Heart right ventricle (tissue), 16 donors: ENCODE measurements around the gene SLC12A4. TPM values are rescaled to one million over a fixed set of nuclear protein-coding genes. Genes with fewer than 3 reads are reported as not detected.

Source experiments
- ATAC-seq, 8 donors: fragments of 200-7000 bp; cut with Tn5 transposase; one replicate each; pipeline ENCODE4 v1.9.1; 2020; ENCODE audit warnings: mild to moderate bottlenecking in 8 of 8, moderate library complexity in 8 of 8, moderate number of reproducible peaks in 1 of 8
- DNase-seq, 2 donors: peaks; one replicate each; pipeline ENCODE4 v3.0.0-alpha.2; 2020
- H3K27ac ChIP-seq, 10 donors: fragments of 200-600 bp; sonication (generic) in 2 of 10; one replicate each; pipeline versions ENCODE4 v1.5.0 to v1.8.0; 2020 to 2022; ENCODE audit warnings: mild to moderate bottlenecking in 3 of 10
- H3K27me3 ChIP-seq, 7 donors: fragments of 200-600 bp; one replicate each; pipeline ENCODE4 v1.8.0; 2021 to 2022; ENCODE audit warnings: mild to moderate bottlenecking in 2 of 7
- H3K36me3 ChIP-seq, 9 donors: fragments of 200-600 bp; sonication (generic) in 1 of 9; one replicate each; pipeline versions ENCODE4 v1.5.0 to v1.8.0; 2020 to 2022; ENCODE audit warnings: mild to moderate bottlenecking in 2 of 9
- H3K4me1 ChIP-seq, 9 donors: fragments of 200-600 bp; sonication (generic) in 1 of 9; one replicate each; pipeline versions ENCODE4 v1.5.0 to v1.8.0; 2020 to 2022; ENCODE audit warnings: mild to moderate bottlenecking in 4 of 9
- H3K4me3 ChIP-seq, 10 donors: fragments of 200-600 bp; sonication (generic) in 2 of 10; one replicate each; pipeline versions ENCODE4 v1.5.0 to v1.8.0; 2020 to 2022; ENCODE audit warnings: mild to moderate bottlenecking in 7 of 10, moderate library complexity in 2 of 10
- H3K9me3 ChIP-seq, 11 donors: fragments of 200-600 bp in 10 of 11; sonication (generic) in 2 of 11; one replicate each; pipeline versions ENCODE4 v1.5.0 to v1.8.0; 2013 to 2022; ENCODE audit warnings: mild to moderate bottlenecking in 2 of 11, control low read depth in 1 of 11, moderate library complexity in 1 of 11
- CTCF ChIP-seq, 9 donors: fragments of 200-600 bp; sonication (generic) in 2 of 9; IDR thresholded peaks; one replicate each; pipeline versions ENCODE4 v1.5.0 to v1.8.0; 2021 to 2022; ENCODE audit warnings: antibody characterized with exemption in 9 of 9, mild to moderate bottlenecking in 5 of 9, moderate library complexity in 1 of 9
- WGBS, 2 donors: extraction: QIAGEN DNeasy Blood & Tissue Kit; methylation state at CpG; one replicate each; pipeline ENCODE4 v1.1.7; 2013; ENCODE audit warnings: inconsistent platforms in 1 of 2; 5-methylcytosine and 5-hydroxymethylcytosine counted together
- intact Hi-C, 10 donors: fragments of 100-400 bp; cut with DNase I; formaldehyde crosslinking; loops; one replicate each; pipeline versions ENCODE4 v1.11.1 to v1.14.2; 2022
- polyA plus RNA-seq, 2 donors: library from polyadenylated mRNA; stranded (reverse); fragments of 200-250 nt; gene quantifications; one replicate each; pipeline ENCODE4 v1.2.3, GENCODE V29; 2013
- total RNA-seq, 10 donors: library from RNA; stranded (reverse); fragmentation: NEBNext Ultra II Directional in 3 of 10; extraction: Animal tissue kit (Norgen Biotek cat#: 25700) in 3 of 10; gene quantifications; one replicate each; pipeline versions ENCODE4 v1.2.1 to v1.2.4, GENCODE V29; 2021 to 2023
- donor health status: Arrhythmogenic right ventricular cardiomyopathy.
- donor health status: ischemic (EF 13 %, LVEDD 7.1; RV severe dilation, severe dysfunction).
- donor health status: healthy with polysubstance abuse.
- donor health status: DM: no; HTN: yes; CAD: no.
- donor health status: DM: no; HTN: no; CAD: no.
- donor health status: ischemic (EF 25% LVEDD 6.9; RV normal size, moderate dysfunction).
- donor health status: ischemic (EF 25% LVEDD 5.7; RV mildly dilated, moderate dysfunction).
- donor health status: healthy.
- donor health status: DM: yes; HTN: yes; CAD: no.
- donor health status: Ischemic cardiomyopathy.
- donor health status: ischemic (EF 35%, LVEDD 5.7; RV mildly dilated, moderate dysfunction).
- donor health status: nonischemic (EF 11% LVEDD 7.7; RV severe dilation, severe dysfunction).
- donor health status: DM: yes; HTN: yes; CAD: no.
- donor health status: PGD.
- donor health status: ischemic (EF 29% LVEDD 5.4; RV normal size, mild dysfunction).
- donor health status: nonischemic (EF 23%, LVEDD 6.1; RV moderate dilation, normal function).

SLC12A4 gene
- total and polyA plus RNA-seq, 12 donors: 70.1 to 116 (median 86.6) TPM

- Histone ChIP-seq H3K36me3 (peaks cover 0 to 100% (median 73%) of the 10 kb centered on the region in 9 donors), H3K4me1 (peaks cover 15 to 76% (median 45%) of the 10 kb centered on the region in 9 donors), H3K27ac (peak within 1 kb of the TSS; percentile 28 to 83 (median 72)), H3K27me3 (no peaks in the 10 kb centered on the region), H3K4me3 (no peak within 1 kb of the TSS), H3K9me3 (no peaks in the 10 kb centered on the region)
- peak; percentile 43 to 62 (median 56) for ATAC-seq
- intact Hi-C loops: loop anchor here in 1 of 10 donors (10.0 kb wide), 1 partner anchor 399 kb away; no protein-coding TSS in a partner anchor
- DNase-seq: peak; percentile 62 to 72
- 57 to 61% methylated on average over 23 of the region's 23 CpGs for WGBS, 2 donors
- peak in 3 of 9 donors; percentile 5 to 21 (median 7) for TF ChIP-seq CTCF (IDR thresholded peaks at IDR 0.05)
Measured at GRCh38 chr16:67943619-67944504, 24.6 kb downstream of the SLC12A4 start, which contains the start of gene LCAT. LCAT (minus strand) TSS chr16:67944120; CDS start chr16:67944101, 19 bp downstream.

- Histone ChIP-seq H3K36me3 (peaks cover 0 to 94% (median 67%) of the 10 kb centered on the region in 9 donors), H3K9me3 (no peaks in the 10 kb centered on the region), H3K27me3 (no peaks in the 10 kb centered on the region), H3K4me3 (no peak overlapping the region), H3K27ac (peak overlapping the region in 9 of 10 donors; percentile 53 to 83 (median 74)), H3K4me1 (peaks cover 15 to 76% (median 45%) of the 10 kb centered on the region in 9 donors)
- WGBS, 2 donors: 85 to 89% methylated on average over 6 of the region's 6 CpGs
- no peak for DNase-seq
- intact Hi-C loops: loop anchor here in 1 of 10 donors (10.0 kb wide), 1 partner anchor 398 kb away; no protein-coding TSS in a partner anchor
- no peak for ATAC-seq
- TF ChIP-seq CTCF (IDR thresholded peaks at IDR 0.05): no peak
Measured at GRCh38 chr16:67943256-67943618, 25.2 kb downstream of the SLC12A4 start.

- no peaks in the 10 kb centered on the region for H3K27me3 ChIP-seq
- TF ChIP-seq CTCF (IDR thresholded peaks at IDR 0.05): no peak
- no peak overlapping the region for H3K4me3 ChIP-seq
- DNase-seq: no peak
- H3K36me3 ChIP-seq: peaks cover 0 to 89% (median 62%) of the 10 kb centered on the region in 9 donors
- intact Hi-C loops: loop anchor here in 1 of 10 donors (10.0 kb wide), 1 partner anchor 398 kb away; no protein-coding TSS in a partner anchor
- peak overlapping the region in 6 of 10 donors; percentile 21 to 83 (median 75) for H3K27ac ChIP-seq
- ATAC-seq: peak in 5 of 8 donors; percentile 0 to 20 (median 7)
- H3K4me1 ChIP-seq: peaks cover 13 to 81% (median 45%) of the 10 kb centered on the region in 9 donors
- WGBS, 2 donors: 73 to 79% methylated on average over 27 of the region's 27 CpGs
- H3K9me3 ChIP-seq: no peaks in the 10 kb centered on the region
Measured at GRCh38 chr16:67942510-67943255, 25.8 kb downstream of the SLC12A4 start.

GRCh38 chr16:67942200-67942509, 26.3 kb downstream of the SLC12A4 start:
- Histone ChIP-seq H3K9me3 (no peaks in the 10 kb centered on the region), H3K36me3 (peaks cover 0 to 84% (median 56%) of the 10 kb centered on the region in 9 donors), H3K4me1 (peaks cover 16 to 81% (median 50%) of the 10 kb centered on the region in 9 donors), H3K27ac (peak overlapping the region in 5 of 10 donors; percentile 21 to 83 (median 74)), H3K4me3 (no peak overlapping the region), H3K27me3 (no peaks in the 10 kb centered on the region)
- ATAC-seq (peak in 6 of 8 donors; percentile 3 to 33 (median 20)), DNase-seq (no peak)
- intact Hi-C loops: loop anchor here in 1 of 10 donors (10.0 kb wide), 1 partner anchor 397 kb away; no protein-coding TSS in a partner anchor
- 70 to 79% methylated on average over 6 of the region's 6 CpGs for WGBS, 2 donors
- TF ChIP-seq CTCF (IDR thresholded peaks at IDR 0.05): peak; percentile 25 to 67 (median 59)
